ENCODE measurements around the gene GINS2.

GINS2 gene

DNA sequence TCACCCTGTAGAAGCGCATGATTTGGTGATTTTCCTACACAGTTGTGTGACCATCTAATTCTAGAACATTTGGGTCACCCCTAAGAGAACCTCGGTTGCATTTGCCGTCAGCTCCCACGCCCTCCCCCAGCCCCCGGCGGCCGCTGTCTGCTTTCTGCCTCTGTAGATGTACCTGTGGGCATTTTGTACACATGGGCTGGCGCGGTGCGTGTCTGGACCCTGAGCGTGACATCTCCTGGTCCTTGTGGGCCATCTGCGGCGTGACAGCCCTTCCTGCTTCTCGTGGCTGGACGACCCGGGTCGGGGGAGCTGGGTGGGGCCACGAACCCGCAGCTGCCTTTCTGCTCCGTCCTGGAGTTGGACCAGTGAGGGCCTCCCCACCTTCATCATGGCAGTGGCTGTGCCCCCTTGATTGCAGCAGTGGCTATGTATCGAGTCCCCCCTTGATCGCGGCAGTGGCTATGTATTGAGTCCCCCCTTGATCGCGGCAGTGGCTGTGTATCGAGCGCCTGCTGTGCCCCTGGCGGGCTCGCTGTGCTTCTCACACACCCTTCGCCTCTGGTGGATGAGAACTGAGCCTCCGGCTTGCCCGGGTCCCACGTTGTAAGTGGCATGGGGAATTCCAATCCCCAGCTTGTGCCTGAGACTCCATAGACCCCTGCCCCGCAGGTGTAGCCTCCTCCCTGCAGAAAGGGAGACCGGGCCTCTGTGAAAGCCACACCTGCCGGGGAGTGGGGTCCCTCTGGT, 51.5 kb downstream of the GINS2 start:
- no peak for DNase-seq

DNA sequence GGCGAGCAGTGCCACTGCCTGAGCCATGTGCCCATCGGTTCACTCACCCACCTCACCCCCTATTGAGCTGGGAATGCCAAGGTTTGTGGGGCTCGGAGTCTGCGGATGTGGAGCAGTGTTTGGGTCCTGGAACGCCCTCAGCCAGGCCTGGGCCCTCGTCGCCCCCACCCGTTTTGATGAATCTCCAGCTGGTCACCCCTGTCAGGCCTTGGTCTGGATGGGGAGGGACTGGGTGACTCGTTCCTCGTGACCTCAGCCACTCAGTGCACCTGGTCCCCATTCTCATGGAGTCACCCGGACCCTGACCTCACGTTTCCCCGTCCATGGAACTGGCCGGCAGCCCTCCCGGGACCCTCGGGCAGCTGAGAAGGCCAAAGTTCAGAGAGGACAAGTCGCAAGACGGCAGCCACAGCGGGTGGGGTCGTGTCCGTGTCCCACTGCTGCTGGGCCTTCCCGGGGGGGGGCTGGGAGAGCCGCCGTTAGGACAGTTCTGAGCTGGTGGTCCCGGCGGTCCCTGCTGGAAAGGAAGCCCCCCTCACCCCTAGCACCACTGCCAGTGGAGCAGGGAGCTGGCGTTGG, 52.4 kb downstream of the GINS2 start:
- no peak for DNase-seq

- DNase-seq, result no peak
Observed at GRCh38 chr16:85635545-85636140, 53.1 kb downstream of the GINS2 start.

DNA sequence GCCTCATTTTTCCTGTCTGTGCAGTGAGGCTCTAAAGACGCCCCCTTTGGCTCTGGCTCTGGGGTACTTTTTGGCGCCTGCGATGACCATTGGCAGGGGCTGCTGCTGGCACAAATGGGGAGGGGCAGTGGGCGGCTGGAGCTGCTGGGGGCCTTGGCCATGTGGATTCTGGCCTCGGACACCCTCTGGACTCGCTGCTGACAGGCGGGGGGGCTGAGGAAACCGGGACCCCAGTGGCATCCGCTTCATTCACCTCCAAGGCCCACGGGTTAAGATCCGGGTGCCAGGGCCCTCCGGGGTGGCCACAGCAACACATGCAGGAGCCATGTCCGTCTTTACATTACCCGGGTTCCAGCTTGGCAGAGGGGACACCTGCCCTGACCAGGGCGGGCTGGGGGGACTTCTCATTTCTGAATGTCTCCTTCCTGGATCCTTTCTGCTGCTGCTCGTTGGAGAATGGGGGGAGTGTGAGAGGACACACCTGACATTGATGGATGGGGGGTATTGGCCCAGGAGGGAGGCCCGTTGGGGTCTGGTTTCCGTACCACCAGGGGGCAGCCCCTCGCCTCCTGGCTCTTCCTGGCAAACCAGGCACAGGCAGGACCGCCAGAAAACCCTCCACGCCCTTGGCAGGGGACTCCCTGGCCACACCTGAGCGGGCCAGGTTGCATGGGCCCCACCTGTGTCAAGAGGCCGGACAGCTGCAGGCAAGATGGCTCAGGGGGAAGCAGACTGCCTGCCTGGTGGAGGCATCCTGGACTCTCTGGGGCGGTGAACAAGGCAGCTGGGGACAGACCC, 53.8 kb downstream of the GINS2 start:
- DNase-seq, result no peak

DNA sequence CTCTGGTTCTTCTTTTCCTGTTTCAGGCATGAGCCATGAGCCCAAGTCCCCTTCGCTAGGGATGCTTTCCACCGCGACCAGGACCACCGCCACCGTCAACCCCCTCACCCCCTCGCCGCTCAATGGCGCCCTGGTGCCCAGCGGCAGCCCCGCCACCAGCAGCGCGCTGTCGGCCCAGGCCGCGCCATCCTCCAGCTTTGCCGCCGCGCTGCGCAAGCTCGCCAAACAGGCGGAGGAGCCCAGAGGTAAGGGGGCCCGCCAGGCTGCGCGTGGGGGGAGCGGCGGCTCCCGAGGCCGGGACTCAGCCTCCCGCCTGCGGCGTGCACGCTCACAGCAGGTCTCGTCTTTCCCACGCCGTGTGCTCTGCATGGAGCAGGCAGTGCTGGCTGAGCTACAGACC, 54.9 kb downstream of the GINS2 start:
- no peak for DNase-seq

GRCh38 chr16:85633438-85633743, 55.4 kb downstream of the GINS2 start:
- no peak for DNase-seq

GRCh38 chr16:85632709-85633437, 55.9 kb downstream of the GINS2 start:
- DNase-seq, result no peak

- no peak for DNase-seq
Observed at GRCh38 chr16:85631802-85632393, 56.9 kb downstream of the GINS2 start.

DNA sequence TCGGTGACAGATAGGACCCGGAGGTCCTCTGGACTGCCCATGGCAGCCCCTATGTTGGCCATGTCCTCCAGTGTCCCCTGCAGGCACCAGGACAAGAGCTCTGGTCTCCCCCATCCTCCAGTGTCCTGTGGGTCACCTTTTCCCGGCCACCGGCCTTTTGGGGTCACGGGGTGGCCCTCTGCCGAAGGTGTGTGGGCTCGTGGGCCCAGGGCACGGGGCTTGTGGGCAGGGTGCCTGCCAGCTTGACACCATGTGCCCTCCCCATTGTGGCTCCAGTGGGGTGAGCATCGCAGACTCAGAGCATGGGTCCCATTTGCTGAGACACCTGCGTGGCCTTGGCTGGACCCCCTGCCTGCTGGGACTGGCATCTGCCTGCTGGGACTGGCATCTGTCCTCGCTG, 57.5 kb downstream of the GINS2 start:
- no peak for DNase-seq

DNA sequence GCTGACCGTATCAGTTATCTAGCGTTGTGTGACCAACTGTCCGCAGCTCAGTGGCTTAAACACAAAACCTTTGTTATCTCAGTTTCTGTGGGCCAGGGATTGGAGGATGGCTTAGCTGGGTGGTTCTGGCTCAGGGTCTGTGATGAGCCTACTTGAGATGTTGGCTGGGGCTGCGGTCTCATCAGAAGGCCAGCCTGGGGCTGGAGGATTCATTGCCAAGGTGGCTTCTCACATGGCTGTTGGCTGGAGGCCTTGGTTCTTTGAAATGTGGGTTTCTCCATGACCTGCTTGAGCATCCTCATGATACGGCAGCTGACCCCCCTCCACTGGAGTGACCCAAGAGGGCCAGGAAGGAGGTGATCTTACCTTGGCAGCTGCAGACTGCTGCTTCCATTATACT, 58.9 kb downstream of the GINS2 start:
- DNase-seq, result no peak

DNA sequence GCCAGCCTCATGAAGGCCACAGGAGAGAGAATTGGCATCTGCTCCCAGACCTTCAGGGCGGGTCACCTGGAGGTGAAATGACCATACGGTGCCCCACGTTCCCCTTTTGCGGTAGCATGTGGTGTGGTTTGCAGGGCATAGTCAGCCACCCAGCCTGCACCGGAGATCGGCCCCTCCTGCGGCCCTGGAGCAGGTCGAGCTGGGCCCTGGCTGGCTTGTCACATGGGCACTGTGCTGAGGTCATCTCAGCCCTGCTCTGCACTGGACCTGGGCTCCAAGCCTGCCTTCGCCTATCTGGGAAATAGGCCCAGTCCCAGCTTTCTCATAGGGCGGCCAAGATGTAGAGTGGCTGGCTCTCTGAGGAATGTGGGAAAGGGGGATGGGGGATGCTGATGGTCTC, 59.4 kb downstream of the GINS2 start:
- DNase-seq, result no peak

DNA sequence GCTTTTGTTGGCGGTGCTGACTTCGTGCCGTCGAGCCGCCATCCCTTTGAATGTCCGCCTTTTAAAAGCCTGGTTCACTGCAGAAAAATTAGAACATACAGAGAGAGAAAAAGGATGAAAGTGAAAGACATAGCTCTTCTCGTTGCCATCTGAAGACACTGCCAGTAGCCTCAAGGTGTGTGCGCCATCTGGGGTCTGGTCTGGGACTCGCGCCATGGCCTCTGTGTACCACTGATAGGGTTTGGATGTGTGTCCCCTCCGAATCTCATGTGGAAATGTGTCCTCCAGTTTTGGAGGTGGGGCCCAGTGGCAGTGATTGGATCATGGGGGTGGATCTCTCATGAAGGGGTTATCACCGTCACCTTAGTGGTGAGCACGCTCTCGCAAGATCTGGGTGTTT, 60.1 kb downstream of the GINS2 start:
- DNase-seq, result no peak

- no peak for DNase-seq
Observed at GRCh38 chr16:85628265-85628556, 60.5 kb downstream of the GINS2 start.

- no peak for DNase-seq
Observed at GRCh38 chr16:85627526-85628264, 61.1 kb downstream of the GINS2 start.

DNA sequence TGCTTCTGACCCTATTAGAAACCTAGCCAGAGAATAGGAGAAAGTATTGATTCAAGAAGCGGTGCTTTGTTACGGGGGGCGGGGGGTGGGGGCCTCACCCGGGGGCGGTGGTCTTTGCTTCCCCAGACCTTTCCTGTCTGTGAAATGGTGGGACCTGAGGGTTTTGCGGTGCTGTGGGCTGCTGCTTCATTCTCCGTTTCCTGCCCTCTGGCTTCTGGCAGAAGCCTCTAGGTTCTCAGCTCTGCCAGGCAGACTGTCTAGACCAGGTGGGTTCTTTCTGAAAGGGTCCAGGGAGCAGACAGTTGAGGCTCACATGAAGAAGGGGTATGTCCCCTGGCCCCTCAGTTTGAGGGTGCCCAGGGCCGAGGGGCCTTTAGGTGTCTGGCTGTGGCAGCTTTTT, 61.7 kb downstream of the GINS2 start:
- DNase-seq, result no peak

Data from SW 1271 (cell line).